ENCODE measurements around the gene WDR90. TPM values are rescaled to one million over a fixed set of nuclear protein-coding genes. Genes with fewer than 3 reads are reported as not detected.

The WDR90 gene
- polyA plus RNA-seq, 3 donors: 0.13 to 16.5 (median 1.1) TPM

DNA sequence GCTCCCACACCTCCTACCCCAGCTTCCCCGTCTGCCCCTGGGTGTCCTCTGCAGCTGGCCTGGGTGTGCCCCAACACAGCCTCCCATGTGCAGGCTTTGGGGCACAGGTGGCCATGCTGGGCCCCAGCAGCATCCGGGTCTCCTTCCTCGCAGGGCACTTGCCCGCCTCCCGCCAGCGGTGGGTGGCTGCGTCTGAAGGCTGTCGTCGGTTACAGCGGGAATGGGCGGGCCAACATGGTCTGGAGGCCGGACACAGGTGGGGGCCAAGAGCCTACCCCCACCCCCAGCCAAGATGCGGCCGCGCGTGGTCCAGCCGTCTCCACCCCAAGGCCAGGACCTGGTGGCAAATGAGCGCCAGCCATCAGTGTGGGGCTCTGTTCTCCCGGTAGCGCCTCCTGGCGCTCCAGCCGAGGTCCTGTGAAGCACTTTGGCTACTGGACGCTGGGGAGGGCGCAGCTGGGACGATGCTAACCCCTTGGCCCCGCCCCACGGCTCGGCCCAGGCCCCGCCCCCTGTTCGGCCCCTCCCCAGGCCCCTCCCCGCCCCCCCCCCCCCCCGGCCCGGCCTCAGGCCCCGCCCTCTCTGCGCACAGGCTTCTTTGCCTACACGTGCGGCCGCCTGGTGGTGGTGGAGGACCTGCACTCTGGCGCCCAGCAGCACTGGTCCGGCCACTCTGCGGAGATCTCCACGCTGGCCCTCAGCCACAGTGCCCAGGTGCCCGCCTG lies 11.5 kb downstream of the WDR90 start:
- no peaks in the 10 kb centered on the region for H4K20me1 ChIP-seq (ENCODE audit: insufficient read depth, low read length)
- H2AFZ ChIP-seq (ENCODE audit: insufficient read depth, low read depth, low read length, poor library complexity, severe bottlenecking): peak overlapping the region; percentile 87
- H3K9ac ChIP-seq (ENCODE audit: insufficient read depth, low read length, poor library complexity, severe bottlenecking): peak overlapping the region; percentile 13
- H3K4me1 ChIP-seq (ENCODE audit: control insufficient read depth in 1 of 2, insufficient read depth in 2 of 2, low read length in 2 of 2): peaks cover 11 to 16% of the 10 kb centered on the region in 2 donors
- peak overlapping the region; percentile 4 to 65 (median 27) for H3K4me3 ChIP-seq (replicated peaks in 1 of 3; ENCODE audit: low read depth in 2 of 3, low read length in 3 of 3)
- whole genome bisulfite sequencing (ENCODE audit: insufficient coverage): under 1% methylated on average over 22 of the region's 43 CpGs
- H3K27me3 ChIP-seq (ENCODE audit: control insufficient read depth in 2 of 2, insufficient read depth in 2 of 2, low read length in 2 of 2): no peaks in the 10 kb centered on the region
- peak overlapping the region; percentile 79 for H3K4me2 ChIP-seq (replicated peaks; ENCODE audit: extremely low read depth, low read length, poor library complexity, severe bottlenecking)
- DNase-seq: peak; percentile 91 to 94 (median 93)
- H3K27ac Mint-ChIP-seq: peak overlapping the region in 3 of 7 donors; percentile 8 to 30 (median 24)
- H3K27ac ChIP-seq (ENCODE audit: low read depth in 1 of 2, low read length in 2 of 2): peak overlapping the region in 1 of 2 donors; percentile 40
- H3K27me3 Mint-ChIP-seq (ENCODE audit: low read depth in 3 of 3): peaks cover 0 to 3% (median 2%) of the 10 kb centered on the region in 3 donors
- H3K79me2 ChIP-seq (ENCODE audit: insufficient read depth, low read length): no peaks in the 10 kb centered on the region
- H3K9me3 ChIP-seq (replicated peaks in 1 of 2; ENCODE audit: control insufficient read depth in 1 of 2, insufficient read depth in 1 of 2, low read length in 2 of 2): no peaks in the 10 kb centered on the region
- peaks cover 10% of the 10 kb centered on the region for H3K4me1 Mint-ChIP-seq
- no peaks in the 10 kb centered on the region for H3K9me3 Mint-ChIP-seq
- peak overlapping the region; percentile 65 to 73 for H3K4me3 Mint-ChIP-seq
- intact Hi-C loops (cut with micrococcal nuclease): loop anchor here (2.0 to 5.0 kb wide), 2 partner anchors 24 to 83 kb away; partner anchors contain the start of gene METTL26 (in 2 of the 2)
- H3K36me3 Mint-ChIP-seq: peaks cover 0 to 6% of the 10 kb centered on the region in 2 donors
- H3K36me3 ChIP-seq (replicated peaks in 1 of 2; ENCODE audit: control insufficient read depth in 1 of 2, insufficient read depth in 2 of 2, low read length in 2 of 2): no peaks in the 10 kb centered on the region
- TF ChIP-seq, protein P1, sequence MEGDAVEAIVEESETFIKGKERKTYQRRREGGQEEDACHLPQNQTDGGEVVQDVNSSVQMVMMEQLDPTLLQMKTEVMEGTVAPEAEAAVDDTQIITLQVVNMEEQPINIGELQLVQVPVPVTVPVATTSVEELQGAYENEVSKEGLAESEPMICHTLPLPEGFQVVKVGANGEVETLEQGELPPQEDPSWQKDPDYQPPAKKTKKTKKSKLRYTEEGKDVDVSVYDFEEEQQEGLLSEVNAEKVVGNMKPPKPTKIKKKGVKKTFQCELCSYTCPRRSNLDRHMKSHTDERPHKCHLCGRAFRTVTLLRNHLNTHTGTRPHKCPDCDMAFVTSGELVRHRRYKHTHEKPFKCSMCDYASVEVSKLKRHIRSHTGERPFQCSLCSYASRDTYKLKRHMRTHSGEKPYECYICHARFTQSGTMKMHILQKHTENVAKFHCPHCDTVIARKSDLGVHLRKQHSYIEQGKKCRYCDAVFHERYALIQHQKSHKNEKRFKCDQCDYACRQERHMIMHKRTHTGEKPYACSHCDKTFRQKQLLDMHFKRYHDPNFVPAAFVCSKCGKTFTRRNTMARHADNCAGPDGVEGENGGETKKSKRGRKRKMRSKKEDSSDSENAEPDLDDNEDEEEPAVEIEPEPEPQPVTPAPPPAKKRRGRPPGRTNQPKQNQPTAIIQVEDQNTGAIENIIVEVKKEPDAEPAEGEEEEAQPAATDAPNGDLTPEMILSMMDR (IDR thresholded peaks at IDR 0.05): peak; percentile 72

DNA sequence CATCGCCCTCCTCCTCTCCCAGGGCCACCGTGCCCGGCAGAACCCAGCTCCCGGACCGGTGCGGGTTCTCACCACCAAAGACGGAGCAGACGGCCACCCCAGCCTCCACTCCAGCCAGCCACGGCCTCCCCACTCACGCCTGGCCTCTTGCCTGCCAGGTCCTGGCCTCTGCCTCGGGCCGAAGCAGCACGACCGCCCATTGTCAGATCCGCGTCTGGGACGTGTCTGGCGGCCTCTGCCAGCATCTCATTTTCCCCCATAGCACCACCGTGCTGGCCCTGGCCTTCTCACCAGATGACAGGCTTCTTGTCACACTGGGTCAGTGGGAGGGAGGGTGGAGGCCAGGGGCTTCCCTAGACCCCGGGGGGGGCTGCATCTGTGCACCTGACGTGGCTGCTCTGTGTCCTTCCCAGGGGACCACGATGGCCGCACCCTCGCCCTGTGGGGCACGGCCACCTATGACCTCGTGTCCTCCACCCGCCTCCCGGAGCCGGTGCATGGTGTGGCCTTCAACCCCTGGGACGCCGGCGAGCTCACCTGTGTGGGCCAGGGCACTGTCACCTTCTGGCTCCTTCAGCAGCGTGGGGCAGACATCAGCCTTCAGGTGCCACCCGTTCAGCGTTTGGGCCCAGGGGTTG lies 12.1 kb downstream of the WDR90 start:
- no peak overlapping the region for H3K9ac ChIP-seq (ENCODE audit: insufficient read depth, low read length, poor library complexity, severe bottlenecking)

More for the DNA sequence above, 12.1 kb downstream of the WDR90 start:
- Mint-ChIP-seq H3K4me3 (no peak overlapping the region), H3K36me3 (peaks cover 0 to 6% of the 10 kb centered on the region in 2 donors), H3K27ac (peak overlapping the region in 1 of 7 donors; percentile 8), H3K27me3 (ENCODE audit: low read depth in 3 of 3) (peaks cover 0 to 2% (median 2%) of the 10 kb centered on the region in 3 donors), H3K9me3 (no peaks in the 10 kb centered on the region), H3K4me1 (peaks cover 10% of the 10 kb centered on the region)
- Histone ChIP-seq H4K20me1 (ENCODE audit: insufficient read depth, low read length) (no peaks in the 10 kb centered on the region), H3K4me1 (ENCODE audit: control insufficient read depth in 1 of 2, insufficient read depth in 2 of 2, low read length in 2 of 2) (peaks cover 11 to 16% of the 10 kb centered on the region in 2 donors), H3K27me3 (ENCODE audit: control insufficient read depth in 2 of 2, insufficient read depth in 2 of 2, low read length in 2 of 2) (no peaks in the 10 kb centered on the region), H3K4me2 (replicated peaks; ENCODE audit: extremely low read depth, low read length, poor library complexity, severe bottlenecking) (peak overlapping the region; percentile 29), H3K79me2 (ENCODE audit: insufficient read depth, low read length) (no peaks in the 10 kb centered on the region), H3K36me3 (replicated peaks in 1 of 2; ENCODE audit: control insufficient read depth in 1 of 2, insufficient read depth in 2 of 2, low read length in 2 of 2) (no peaks in the 10 kb centered on the region), H3K27ac (ENCODE audit: low read depth in 1 of 2, low read length in 2 of 2) (no peak overlapping the region), H2AFZ (ENCODE audit: insufficient read depth, low read depth, low read length, poor library complexity, severe bottlenecking) (peak overlapping the region; percentile 61), H3K9me3 (replicated peaks in 1 of 2; ENCODE audit: control insufficient read depth in 1 of 2, insufficient read depth in 1 of 2, low read length in 2 of 2) (no peaks in the 10 kb centered on the region), H3K4me3 (replicated peaks in 1 of 3; ENCODE audit: low read depth in 2 of 3, low read length in 3 of 3) (no peak overlapping the region)
- DNase-seq: no peak
- WGBS (ENCODE audit: insufficient coverage): 58% methylated on average over 28 of the region's 35 CpGs
- TF ChIP-seq, protein P1 (IDR thresholded peaks at IDR 0.05): peak; percentile 18
- intact Hi-C loops (cut with micrococcal nuclease): loop anchor here (2.0 to 5.0 kb wide), 2 partner anchors 25 to 84 kb away; partner anchors contain the start of gene METTL26 (in 2 of the 2)
